AG09319 (cell line): ENCODE data around the gene PPP1CB.

ENCODE experiments used
- DNase-seq: peaks from one replicate; pipeline ENCODE4 v3.0.0-alpha.2; 2010; ENCODE audit warnings: low read depth; ENCODE audit errors: extremely low read depth
- CTCF ChIP-seq: IDR thresholded peaks from 2 replicates; pipeline ENCODE4 v1.5.1; 2011; ENCODE audit warnings: low read depth, mild to moderate bottlenecking, inconsistent platforms, low read length, moderate library complexity

The PPP1CB gene

GRCh38 chr2:28751956-28752630, 463 bp downstream of the PPP1CB start:
- TF ChIP-seq CTCF: no peak
- no peak for DNase-seq

- no peak for TF ChIP-seq CTCF
- no peak for DNase-seq
Observed at GRCh38 chr2:28752631-28753376, 1.2 kb downstream of the PPP1CB start.

- no peak for DNase-seq
- TF ChIP-seq CTCF: no peak
Observed at GRCh38 chr2:28754321-28754720, 2.7 kb downstream of the PPP1CB start.

GRCh38 chr2:28755421-28755820, 3.8 kb downstream of the PPP1CB start:
- TF ChIP-seq CTCF: no peak
- no peak for DNase-seq

- no peak for DNase-seq
- TF ChIP-seq CTCF: no peak
Observed at GRCh38 chr2:28758459-28758858, 6.8 kb downstream of the PPP1CB start.

- no peak for TF ChIP-seq CTCF
- no peak for DNase-seq
Observed at GRCh38 chr2:28761420-28761819, 9.8 kb downstream of the PPP1CB start.

- no peak for TF ChIP-seq CTCF
- no peak for DNase-seq
Observed at GRCh38 chr2:28764909-28765711, 13.5 kb downstream of the PPP1CB start.
